ENCODE data around the gene CAPN5.

Gene CAPN5

GRCh38 chr11:77100166-77101042 is 33.6 kb downstream of the CAPN5 start:
- DNase-seq (ENCODE audit: low read depth) = no peak

DNA sequence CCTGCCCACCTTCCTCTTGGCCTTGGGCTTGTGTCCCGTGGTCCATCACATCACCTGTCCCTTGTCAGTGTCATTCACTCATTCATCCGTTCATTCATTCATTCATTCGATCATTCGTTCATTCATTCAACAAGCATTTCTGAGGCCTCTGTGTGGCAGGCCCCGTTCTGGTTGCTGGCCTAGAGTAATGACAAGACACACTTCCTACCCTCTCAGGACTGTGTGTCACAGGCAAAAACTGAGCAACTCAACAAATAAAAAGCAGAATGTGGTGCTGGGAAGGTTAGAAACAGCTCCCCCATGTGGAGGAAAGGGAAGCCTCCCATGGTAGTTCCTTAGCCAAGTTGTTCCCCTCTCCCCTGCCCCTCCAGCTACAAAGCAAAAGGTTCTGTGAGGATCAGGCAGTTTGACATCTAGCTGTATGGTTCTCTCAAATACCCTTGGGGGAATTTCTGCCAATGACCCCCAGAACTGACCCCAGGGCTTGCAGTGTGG is 34.3 kb downstream of the CAPN5 start:
- DNase-seq (ENCODE audit: low read depth) = no peak

- no peak for DNase-seq (ENCODE audit: low read depth)
These were observed 35.8 kb downstream of the CAPN5 start, which contains the start of gene OMP for GRCh38 chr11:77102246-77103210. Gene OMP (plus strand): TSS chr11:77102840. CDS start chr11:77102840, 0 bp downstream.

- no peak for DNase-seq (ENCODE audit: low read depth)
These were observed 36.5 kb downstream of the CAPN5 start for GRCh38 chr11:77103319-77103718.

DNA sequence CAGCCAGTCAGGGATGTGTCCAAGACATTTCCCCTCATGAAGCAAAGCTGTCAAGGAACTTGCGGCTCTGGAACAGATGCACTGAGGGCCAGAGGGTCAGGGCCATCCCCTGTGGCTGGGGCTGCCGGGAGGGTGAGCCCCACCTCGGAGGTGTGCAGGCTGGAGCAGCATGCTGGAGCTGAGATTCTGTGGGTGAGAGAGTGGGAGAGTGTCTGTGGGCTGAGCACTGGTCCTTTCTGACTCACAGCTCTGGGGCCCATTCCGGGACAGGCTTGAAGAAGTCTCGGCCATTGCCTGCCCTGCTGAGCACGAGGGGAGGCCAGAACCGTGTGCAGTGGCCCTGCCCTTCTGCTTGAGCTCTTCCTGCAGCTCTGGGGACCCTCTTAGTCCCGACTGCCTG is 38.0 kb downstream of the CAPN5 start:
- no peak for DNase-seq (ENCODE audit: low read depth)

DNA sequence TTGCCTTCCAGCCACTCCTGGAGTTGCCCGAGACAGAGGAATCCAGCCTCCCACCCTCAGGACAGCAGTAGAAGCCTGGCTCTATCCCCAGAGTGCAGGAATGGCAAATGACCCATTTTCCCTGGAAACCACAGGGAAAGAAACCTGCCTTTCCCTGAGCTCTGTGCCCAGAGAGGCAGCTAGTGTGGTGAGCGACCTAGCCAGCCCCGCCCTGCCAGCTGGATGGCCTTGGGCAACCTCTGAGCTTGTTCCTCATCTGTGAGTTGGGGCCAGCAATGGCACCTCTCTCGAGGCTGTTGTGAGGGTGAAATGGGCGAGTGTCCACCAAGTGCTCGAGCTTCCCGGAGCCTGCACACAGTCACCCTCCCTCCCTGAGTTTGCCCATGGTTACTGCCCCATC is 39.5 kb downstream of the CAPN5 start:
- no peak for DNase-seq (ENCODE audit: low read depth)

DNA sequence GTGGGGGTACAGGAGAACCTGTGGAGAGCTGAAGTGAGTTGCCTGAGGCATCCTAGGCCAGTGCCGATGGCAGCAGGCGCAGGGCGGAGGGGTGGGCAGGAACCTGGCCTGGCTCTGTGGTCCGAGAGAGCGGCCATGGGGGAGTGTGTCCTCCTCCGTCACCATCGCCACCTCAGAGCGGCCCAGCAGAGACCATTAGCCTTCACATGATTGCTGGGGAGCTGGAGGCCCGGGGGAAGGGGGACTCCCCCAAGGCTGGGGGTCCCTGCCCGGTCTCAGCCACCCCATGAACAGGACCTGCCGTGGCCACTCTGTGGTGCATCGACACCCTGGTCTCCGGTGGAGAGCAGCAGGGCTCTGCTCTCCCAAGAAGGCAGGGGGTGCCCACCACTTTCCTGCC is 40.0 kb downstream of the CAPN5 start:
- DNase-seq (ENCODE audit: low read depth) = no peak

DNA sequence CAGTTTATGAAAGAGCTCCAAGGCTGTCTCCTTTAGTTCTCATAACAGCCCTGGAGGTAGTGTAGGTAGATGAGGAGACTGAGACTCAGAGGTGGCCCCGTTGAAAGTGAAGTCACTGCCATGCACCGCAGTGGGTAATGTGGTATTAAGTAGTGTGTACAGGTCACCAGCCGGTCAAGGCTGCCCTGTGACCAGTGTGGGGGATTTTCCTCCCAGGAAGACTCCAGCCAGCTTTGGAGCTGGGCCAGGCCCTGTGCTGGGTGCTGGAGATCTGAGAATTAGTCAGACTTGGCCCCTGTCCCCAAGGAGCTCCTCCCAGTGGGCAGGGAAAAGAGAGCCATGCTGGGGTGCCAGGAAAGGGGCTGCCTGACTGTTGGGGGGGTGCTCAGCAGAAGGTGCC is 41.2 kb downstream of the CAPN5 start:
- DNase-seq (ENCODE audit: low read depth) = no peak

- DNase-seq (ENCODE audit: low read depth) = no peak
These were observed 41.7 kb downstream of the CAPN5 start for GRCh38 chr11:77108436-77108835.

- no peak for DNase-seq (ENCODE audit: low read depth)
These were observed 42.7 kb downstream of the CAPN5 start for GRCh38 chr11:77109236-77110019.

GRCh38 chr11:77110836-77111235 is 44.1 kb downstream of the CAPN5 start:
- no peak for DNase-seq (ENCODE audit: low read depth)

- no peak for DNase-seq (ENCODE audit: low read depth)
These were observed 44.5 kb downstream of the CAPN5 start for GRCh38 chr11:77111277-77111676.

DNA sequence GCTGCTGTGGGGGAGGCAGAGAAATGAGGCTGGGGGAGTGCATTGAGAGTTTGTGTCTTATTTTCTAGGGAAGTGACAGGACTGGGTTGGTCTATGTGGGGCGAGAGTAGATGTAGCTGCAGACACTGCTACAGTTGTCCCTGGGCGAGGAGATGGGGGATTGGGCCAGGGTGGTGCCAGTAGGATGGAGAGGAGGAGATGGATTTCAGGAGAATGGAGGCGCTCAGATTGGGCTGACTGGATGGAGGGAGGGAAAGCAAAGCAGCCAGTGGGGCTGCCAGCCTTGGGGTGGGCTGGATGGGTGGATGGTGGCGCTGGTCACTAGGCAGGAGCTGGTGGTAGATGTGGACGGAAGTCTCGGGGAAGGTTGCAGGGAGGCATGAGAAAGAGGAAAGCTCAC is 45.2 kb downstream of the CAPN5 start:
- DNase-seq (ENCODE audit: low read depth) = no peak

DNA sequence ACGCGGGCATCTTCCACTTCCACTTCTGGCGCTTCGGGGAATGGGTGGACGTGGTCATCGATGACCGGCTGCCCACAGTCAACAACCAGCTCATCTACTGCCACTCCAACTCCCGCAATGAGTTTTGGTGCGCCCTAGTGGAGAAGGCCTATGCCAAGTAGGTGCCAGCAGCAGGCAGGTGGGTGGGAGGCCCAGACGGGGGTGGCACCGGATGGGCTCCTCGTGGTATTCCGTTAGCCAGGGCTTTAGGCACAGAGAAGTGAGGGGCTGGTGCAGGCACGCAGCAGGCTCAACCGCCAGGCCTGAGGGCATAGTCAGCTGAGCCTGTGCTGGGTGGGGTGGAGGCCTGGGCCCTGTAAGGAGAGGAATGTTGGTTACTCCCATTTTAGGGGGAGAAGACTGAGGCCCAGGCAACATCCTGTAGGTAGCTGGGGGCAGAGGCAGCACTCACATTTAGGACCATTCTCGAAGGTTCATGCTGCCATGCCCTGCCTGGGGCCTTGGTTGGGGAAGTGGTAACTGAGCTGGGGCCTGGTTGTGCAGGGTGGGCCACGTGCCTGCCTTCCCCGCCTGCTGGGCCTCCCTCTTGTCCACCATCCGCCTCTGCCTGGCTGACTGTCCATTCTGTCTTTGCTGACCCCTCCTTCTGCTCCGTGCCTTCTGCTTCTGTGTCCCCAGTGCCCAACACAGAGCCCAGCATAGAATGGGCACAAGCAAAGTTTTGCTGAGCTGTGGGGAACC is 46.0 kb downstream of the CAPN5 start:
- no peak for DNase-seq (ENCODE audit: low read depth)

DNA sequence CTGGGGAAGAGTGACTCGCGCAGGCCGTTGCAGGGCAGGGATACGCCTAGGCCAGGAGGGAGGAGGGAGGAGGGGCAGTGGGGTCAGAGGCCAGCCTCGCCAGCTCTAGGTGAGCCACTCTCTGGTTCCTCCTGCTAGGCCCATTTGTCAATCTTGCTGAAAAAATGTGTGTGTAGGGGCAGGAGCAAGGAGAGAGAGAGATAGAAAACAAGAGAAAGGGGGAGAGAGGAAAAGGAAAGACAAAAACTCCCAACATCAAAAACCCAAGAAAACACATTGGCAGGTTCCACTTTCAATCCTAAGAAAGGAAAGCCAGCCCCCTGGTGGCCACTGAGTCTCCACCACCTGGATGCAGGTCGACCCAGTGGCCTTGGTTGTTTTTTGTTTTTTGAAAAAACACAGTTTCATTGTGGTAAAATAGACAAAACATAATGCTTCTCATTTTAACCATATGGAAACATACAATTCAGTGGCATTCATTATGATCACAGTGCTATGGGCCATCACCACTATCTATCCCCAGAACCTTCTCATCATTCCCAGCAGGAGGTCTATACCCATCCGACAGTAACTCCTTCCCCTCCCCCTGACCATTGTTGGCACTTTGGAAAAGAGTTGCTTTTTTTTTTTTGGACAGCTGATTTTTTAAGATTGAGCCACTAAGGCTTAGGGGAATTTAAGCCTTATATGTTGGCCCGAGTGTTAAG is 46.8 kb downstream of the CAPN5 start:
- no peak for DNase-seq (ENCODE audit: low read depth)

DNA sequence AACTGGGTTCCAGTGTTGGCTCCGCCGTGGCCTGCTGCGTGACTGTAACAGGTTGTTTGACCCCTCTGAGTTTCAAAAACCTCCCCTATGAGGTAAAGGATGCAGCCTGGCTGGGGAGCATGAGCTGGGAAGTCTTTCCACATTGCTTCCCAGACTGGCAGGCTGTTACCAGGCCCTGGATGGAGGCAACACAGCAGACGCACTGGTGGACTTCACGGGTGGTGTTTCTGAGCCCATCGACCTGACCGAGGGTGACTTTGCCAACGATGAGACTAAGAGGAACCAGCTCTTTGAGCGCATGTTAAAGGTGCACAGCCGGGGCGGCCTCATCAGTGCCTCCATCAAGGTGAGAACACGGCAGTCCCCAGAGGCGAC is 47.3 kb downstream of the CAPN5 start:
- DNase-seq (ENCODE audit: low read depth) = no peak

GRCh38 chr11:77115181-77115611 is 48.4 kb downstream of the CAPN5 start:
- DNase-seq (ENCODE audit: low read depth) = no peak

DNA sequence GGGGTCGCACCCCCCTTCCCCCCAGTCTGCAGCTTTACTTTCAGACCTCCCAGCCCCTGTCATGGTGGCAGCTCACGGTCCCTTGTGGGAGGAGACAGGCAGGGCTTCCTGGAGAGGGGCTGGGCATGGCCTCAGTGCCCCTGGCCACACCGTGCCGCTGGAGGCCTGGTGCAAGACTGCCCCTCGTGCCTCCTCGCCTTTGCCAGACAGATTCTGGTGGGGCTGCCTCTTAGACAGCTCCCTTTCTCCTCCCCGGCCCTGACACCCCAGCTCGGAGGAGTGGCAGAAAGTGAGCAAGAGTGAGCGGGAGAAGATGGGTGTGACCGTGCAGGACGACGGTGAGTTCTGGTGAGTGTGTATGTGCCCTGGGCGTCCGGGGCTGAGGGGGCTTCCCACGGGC is 49.2 kb downstream of the CAPN5 start:
- DNase-seq (ENCODE audit: low read depth) = no peak

GRCh38 chr11:77117492-77117891 is 50.7 kb downstream of the CAPN5 start:
- DNase-seq (ENCODE audit: low read depth) = no peak

DNA sequence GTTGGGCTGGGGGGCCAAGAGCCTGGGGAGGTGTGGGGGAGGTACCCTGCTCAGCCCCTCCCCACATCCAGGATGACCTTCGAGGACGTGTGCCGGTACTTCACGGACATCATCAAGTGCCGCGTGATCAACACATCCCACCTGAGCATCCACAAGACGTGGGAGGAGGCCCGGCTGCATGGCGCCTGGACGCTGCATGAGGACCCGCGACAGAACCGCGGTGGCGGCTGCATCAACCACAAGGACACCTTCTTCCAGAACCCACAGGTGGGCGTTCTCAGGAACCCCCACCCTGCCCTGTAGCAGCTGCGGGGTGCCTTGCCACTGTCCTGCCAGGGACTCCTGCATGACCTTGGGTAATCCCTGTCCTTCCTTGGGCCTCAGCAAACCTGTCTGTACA is 51.3 kb downstream of the CAPN5 start:
- DNase-seq (ENCODE audit: low read depth) = no peak

GRCh38 chr11:77118971-77119370 is 52.2 kb downstream of the CAPN5 start:
- no peak for DNase-seq (ENCODE audit: low read depth)

All from stimulated activated CD8-positive, alpha-beta memory T cell treated with anti-CD3 and anti-CD28 coated beads, Interleukin-12 subunit alpha, Interleukin-12 subunit beta, amount 100 ng/mL, for 1 hour (primary cell).